ENCODE measurements around the gene HPS5. TPM values are rescaled to one million over a fixed set of nuclear protein-coding genes. Genes with fewer than 3 reads are reported as not detected.

The HPS5 gene
- total and polyA plus RNA-seq, 2 of the 13 experiments (the other 11 are each of a cell fraction or from before 2014, with no cell fraction given) = 6.6 to 25.5 TPM

DNA sequence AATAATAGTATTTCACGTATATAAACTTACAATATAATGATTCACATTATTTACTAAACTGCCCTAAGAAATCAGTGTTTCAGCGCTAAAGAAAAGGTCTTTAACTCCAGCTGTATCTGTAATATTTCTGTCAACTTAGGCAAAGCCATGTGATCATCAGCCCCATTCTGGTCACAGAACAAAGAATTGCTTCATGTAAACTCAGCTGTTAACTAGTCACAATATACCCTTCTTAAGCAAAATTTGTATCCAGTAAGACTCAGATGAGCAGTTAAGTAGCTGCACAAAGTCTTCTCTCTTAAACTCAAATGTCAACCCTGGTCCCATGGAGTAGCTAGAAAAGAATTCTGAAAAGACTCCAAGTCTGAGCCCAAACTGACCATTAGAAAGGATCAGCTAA lies 26.6 kb downstream of the HPS5 start:
- ChIA-PET CTCF (ENCODE audit: low intra/inter-chr PET ratio, low total read pairs) (no interaction called here), POLR2A (interaction anchor here (0.7 kb wide), 1 partner anchor 26 kb away, joined by 3 read pairs; the partner anchor contains the start of gene HPS5)
- no peaks in the 10 kb centered on the region for H4K20me1 ChIP-seq (ENCODE audit: insufficient read depth, low read length)
- no peaks in the 10 kb centered on the region for H3K79me2 ChIP-seq (ENCODE audit: insufficient read depth, low read length)
- no peak overlapping the region for H3K4me2 ChIP-seq (ENCODE audit: low read depth, low read length)
- TF ChIP-seq MAFG (CRISPR knock-in tag; IDR thresholded peaks at IDR 0.05) = no peak
- no peak for TF ChIP-seq ZFP41 (CRISPR knock-in tag; IDR thresholded peaks at IDR 0.05; ENCODE audit: borderline replicate concordance)
- TF ChIP-seq, protein P1, sequence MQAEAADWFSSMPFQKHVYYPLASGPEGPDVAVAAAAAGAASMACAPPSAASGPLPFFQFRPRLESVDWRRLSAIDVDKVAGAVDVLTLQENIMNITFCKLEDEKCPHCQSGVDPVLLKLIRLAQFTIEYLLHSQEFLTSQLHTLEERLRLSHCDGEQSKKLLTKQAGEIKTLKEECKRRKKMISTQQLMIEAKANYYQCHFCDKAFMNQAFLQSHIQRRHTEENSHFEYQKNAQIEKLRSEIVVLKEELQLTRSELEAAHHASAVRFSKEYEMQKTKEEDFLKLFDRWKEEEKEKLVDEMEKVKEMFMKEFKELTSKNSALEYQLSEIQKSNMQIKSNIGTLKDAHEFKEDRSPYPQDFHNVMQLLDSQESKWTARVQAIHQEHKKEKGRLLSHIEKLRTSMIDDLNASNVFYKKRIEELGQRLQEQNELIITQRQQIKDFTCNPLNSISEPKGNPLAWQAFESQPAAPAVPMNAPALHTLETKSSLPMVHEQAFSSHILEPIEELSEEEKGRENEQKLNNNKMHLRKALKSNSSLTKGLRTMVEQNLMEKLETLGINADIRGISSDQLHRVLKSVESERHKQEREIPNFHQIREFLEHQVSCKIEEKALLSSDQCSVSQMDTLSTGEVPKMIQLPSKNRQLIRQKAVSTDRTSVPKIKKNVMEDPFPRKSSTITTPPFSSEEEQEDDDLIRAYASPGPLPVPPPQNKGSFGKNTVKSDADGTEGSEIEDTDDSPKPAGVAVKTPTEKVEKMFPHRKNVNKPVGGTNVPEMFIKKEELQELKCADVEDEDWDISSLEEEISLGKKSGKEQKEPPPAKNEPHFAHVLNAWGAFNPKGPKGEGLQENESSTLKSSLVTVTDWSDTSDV (CRISPR knock-in tag; IDR thresholded peaks at IDR 0.05) = no peak
- TF ChIP-seq ZBTB49 (CRISPR knock-in tag; IDR thresholded peaks at IDR 0.05; ENCODE audit: borderline replicate concordance) = no peak
- TF ChIP-seq MIXL1 (CRISPR knock-in tag; IDR thresholded peaks at IDR 0.05) = no peak
- no peak for TF ChIP-seq ASH2L (IDR thresholded peaks at IDR 0.05; ENCODE audit: insufficient read length, low read depth, low read length)
- TF ChIP-seq, protein P2, sequence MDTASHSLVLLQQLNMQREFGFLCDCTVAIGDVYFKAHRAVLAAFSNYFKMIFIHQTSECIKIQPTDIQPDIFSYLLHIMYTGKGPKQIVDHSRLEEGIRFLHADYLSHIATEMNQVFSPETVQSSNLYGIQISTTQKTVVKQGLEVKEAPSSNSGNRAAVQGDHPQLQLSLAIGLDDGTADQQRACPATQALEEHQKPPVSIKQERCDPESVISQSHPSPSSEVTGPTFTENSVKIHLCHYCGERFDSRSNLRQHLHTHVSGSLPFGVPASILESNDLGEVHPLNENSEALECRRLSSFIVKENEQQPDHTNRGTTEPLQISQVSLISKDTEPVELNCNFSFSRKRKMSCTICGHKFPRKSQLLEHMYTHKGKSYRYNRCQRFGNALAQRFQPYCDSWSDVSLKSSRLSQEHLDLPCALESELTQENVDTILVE (CRISPR knock-in tag; IDR thresholded peaks at IDR 0.05) = no peak
- TF ChIP-seq KLF16 (CRISPR knock-in tag; IDR thresholded peaks at IDR 0.05) = no peak
- TF ChIP-seq ZBTB37 (CRISPR knock-in tag; IDR thresholded peaks at IDR 0.05) = no peak
- TF ChIP-seq ZMYM3 (CRISPR knock-in tag; IDR thresholded peaks at IDR 0.05) = no peak
- TF ChIP-seq DRAP1 (CRISPR knock-in tag; IDR thresholded peaks at IDR 0.05) = no peak
- no peak for TF ChIP-seq TSC22D2 (CRISPR knock-in tag; IDR thresholded peaks at IDR 0.05; ENCODE audit: borderline replicate concordance)
- TF ChIP-seq ZNF674 (CRISPR knock-in tag; IDR thresholded peaks at IDR 0.05; ENCODE audit: low read depth) = no peak
- H3K27ac ChIP-seq (ENCODE audit: extremely low read length, insufficient read depth, low read length) = no peak overlapping the region
- H3K9me3 ChIP-seq (ENCODE audit: low read length) = no peaks in the 10 kb centered on the region
- no peaks in the 10 kb centered on the region for H3K27me3 ChIP-seq (ENCODE audit: control insufficient read depth in 1 of 2, insufficient read depth in 2 of 2, low read length in 2 of 2)
- no peak overlapping the region for H2AFZ ChIP-seq (ENCODE audit: low read length)
- H3K4me3 ChIP-seq (replicated peaks in 1 of 3; ENCODE audit: insufficient read depth in 1 of 3, low read depth in 2 of 3, low read length in 3 of 3) = no peak overlapping the region
- WGBS (ENCODE audit: low lambda C conversion rate) = 96% methylated on average over 2 of the region's 2 CpGs
- intact Hi-C loops (cut with micrococcal nuclease; ENCODE audit: unreplicated experiment) (loop anchor here (10.0 kb wide), 1 partner anchor 121 kb away; the partner anchor contains the start of gene MRGPRX4), in situ Hi-C loops (cut with HindIII; ENCODE audit: extremely low pct_ligation_motif_present, low pct_unique_long_range_greater_than_20kb) (no loop called here)
- no peak for ATAC-seq
- no peaks in the 10 kb centered on the region for H3K4me1 ChIP-seq (ENCODE audit: insufficient read depth, low read length)
- BruUV-seq (replicated peaks) = no TSS peak
- no peak overlapping the region for H3K9ac ChIP-seq (ENCODE audit: insufficient read depth, low read depth, low read length)
- FAIRE-seq = no peak
- no peak for DNase-seq (ENCODE audit: low spot score)
- H3K36me3 ChIP-seq (replicated peaks in 1 of 2; ENCODE audit: control insufficient read depth in 1 of 2, insufficient read depth in 2 of 2, low read length in 2 of 2) = peaks cover 11 to 70% of the 10 kb centered on the region in 2 experiments
